Osteoblast (primary cell): Measurements from ENCODE around the gene GJA1. TPM values are rescaled to one million over a fixed set of nuclear protein-coding genes. Genes with fewer than 3 reads are reported as not detected.
A peak's percentile ranks its signal among the peaks of the same experiment; 100 is the strongest.

Source experiments
- DNase-seq: peaks from one replicate; pipeline ENCODE4 v3.0.0; 2011; ENCODE audit warnings: low spot score, mixed read lengths; ENCODE audit not compliant: insufficient read length; ENCODE audit errors: missing footprints
- H2AFZ ChIP-seq: 2 replicates; pipeline ENCODE4 v1.6.0; 2011; ENCODE audit warnings: mild to moderate bottlenecking, low read length
- H3K27ac ChIP-seq: 2 replicates; pipeline ENCODE4 v1.5.1; 2011; ENCODE audit warnings: mild to moderate bottlenecking, low read depth, low read length, moderate library complexity
- H3K27me3 ChIP-seq: 2 replicates; pipeline ENCODE4 v1.6.0; 2012; ENCODE audit warnings: mild to moderate bottlenecking, control low read depth, inconsistent platforms, low read length, moderate library complexity; ENCODE audit not compliant: insufficient read depth
- H3K36me3 ChIP-seq: 2 replicates; pipeline ENCODE4 v1.5.1; 2011; ENCODE audit warnings: mild to moderate bottlenecking, low read length, control low read depth, moderate library complexity; ENCODE audit not compliant: insufficient read depth
- H3K4me1 ChIP-seq: 2 replicates; pipeline ENCODE4 v1.5.1; 2011; ENCODE audit warnings: mild to moderate bottlenecking, low read length, control low read depth, moderate library complexity; ENCODE audit not compliant: insufficient read depth
- H3K4me2 ChIP-seq: 2 replicates; pipeline ENCODE4 v1.6.0; 2011; ENCODE audit warnings: mild to moderate bottlenecking, low read length; ENCODE audit not compliant: insufficient read depth
- H3K4me3 ChIP-seq: fragments of 200-600 bp; sonication (generic); 3 replicates; pipeline ENCODE4 v1.5.1; 2012; ENCODE audit warnings: mild to moderate bottlenecking, low read length, inconsistent platforms; ENCODE audit not compliant: insufficient read depth
- H3K79me2 ChIP-seq: 2 replicates; pipeline ENCODE4 v1.6.0; 2012; ENCODE audit warnings: mild to moderate bottlenecking, low read length, control low read depth, inconsistent platforms; ENCODE audit not compliant: insufficient read depth
- H3K9me3 ChIP-seq: 2 replicates; pipeline ENCODE4 v1.5.1; 2011; ENCODE audit warnings: low read depth, low read length, control low read depth
- H4K20me1 ChIP-seq: 2 replicates; pipeline ENCODE4 v1.6.0; 2012; ENCODE audit warnings: mild to moderate bottlenecking, low read length, control low read depth; ENCODE audit not compliant: insufficient read depth
- total RNA-seq: library from RNA; depleted of rRNA; stranded (reverse); fragments of >200 nt; gene quantifications from 2 replicates; pipeline ENCODE4 v1.2.3, GENCODE V29; 2012
- TF ChIP-seq, protein P1 (sequence below): IDR thresholded peaks from 2 replicates; pipeline ENCODE4 v1.5.1; 2011; ENCODE audit warnings: mild to moderate bottlenecking, low read depth, low read length, moderate library complexity; ENCODE audit errors: extremely low read depth

Gene GJA1
- total RNA-seq, 1 donor = 1,360 TPM

DNA sequence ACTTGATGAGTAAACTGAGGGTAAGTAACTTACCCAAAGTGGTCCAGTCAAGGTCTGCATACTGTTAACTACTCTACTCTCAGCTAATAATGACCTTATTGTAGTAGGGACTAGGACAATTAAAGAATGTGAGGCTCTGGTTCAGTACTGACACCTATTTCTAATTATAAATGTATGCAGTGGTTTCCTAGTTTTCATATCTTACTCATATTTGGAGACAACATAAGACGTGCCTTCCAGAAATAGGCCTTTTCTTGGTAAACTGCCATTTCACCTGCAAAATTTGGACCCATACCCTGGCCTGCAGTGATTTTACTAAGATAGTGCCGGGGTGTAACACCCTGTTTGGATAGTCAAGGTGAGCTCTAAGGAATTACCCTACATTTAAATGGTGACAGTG, 24.7 kb downstream of the GJA1 start:
- Histone ChIP-seq H2AFZ (no peak overlapping the region), H3K4me2 (no peak overlapping the region), H3K27me3 (no peaks in the 10 kb centered on the region), H3K79me2 (no peaks in the 10 kb centered on the region), H3K9me3 (no peaks in the 10 kb centered on the region), H3K27ac (no peak overlapping the region), H3K4me1 (peaks cover 5% of the 10 kb centered on the region), H3K36me3 (no peaks in the 10 kb centered on the region), H4K20me1 (no peaks in the 10 kb centered on the region), H3K4me3 (no peak overlapping the region)
- TF ChIP-seq, protein P1, sequence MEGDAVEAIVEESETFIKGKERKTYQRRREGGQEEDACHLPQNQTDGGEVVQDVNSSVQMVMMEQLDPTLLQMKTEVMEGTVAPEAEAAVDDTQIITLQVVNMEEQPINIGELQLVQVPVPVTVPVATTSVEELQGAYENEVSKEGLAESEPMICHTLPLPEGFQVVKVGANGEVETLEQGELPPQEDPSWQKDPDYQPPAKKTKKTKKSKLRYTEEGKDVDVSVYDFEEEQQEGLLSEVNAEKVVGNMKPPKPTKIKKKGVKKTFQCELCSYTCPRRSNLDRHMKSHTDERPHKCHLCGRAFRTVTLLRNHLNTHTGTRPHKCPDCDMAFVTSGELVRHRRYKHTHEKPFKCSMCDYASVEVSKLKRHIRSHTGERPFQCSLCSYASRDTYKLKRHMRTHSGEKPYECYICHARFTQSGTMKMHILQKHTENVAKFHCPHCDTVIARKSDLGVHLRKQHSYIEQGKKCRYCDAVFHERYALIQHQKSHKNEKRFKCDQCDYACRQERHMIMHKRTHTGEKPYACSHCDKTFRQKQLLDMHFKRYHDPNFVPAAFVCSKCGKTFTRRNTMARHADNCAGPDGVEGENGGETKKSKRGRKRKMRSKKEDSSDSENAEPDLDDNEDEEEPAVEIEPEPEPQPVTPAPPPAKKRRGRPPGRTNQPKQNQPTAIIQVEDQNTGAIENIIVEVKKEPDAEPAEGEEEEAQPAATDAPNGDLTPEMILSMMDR = no peak
- DNase-seq = no peak

DNA sequence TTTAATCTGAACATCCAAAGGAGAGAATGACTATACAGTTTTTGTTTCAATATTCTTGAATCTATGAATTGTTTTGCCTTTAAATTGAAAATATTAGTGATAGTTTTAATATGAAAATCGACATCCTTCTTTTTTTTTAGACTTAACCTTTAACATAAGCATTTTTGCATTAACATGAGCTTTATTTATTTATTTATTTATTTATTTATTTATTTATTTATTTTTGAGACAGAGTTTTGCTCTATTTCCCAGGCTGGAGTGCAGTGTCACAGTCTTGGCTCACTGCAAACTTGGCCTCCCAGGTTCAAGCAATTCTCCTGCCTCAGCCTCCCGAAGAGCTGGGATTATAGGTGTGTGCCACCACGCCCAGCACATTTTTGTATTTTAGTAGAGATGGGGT, 27.6 kb downstream of the GJA1 start:
- DNase-seq = no peak
- Histone ChIP-seq H2AFZ (no peak overlapping the region), H3K27ac (no peak overlapping the region), H3K9me3 (no peaks in the 10 kb centered on the region), H3K4me3 (no peak overlapping the region), H4K20me1 (no peaks in the 10 kb centered on the region), H3K27me3 (no peaks in the 10 kb centered on the region), H3K36me3 (no peaks in the 10 kb centered on the region), H3K4me1 (no peaks in the 10 kb centered on the region), H3K4me2 (no peak overlapping the region), H3K79me2 (no peaks in the 10 kb centered on the region)
- TF ChIP-seq, protein P1 = no peak

DNA sequence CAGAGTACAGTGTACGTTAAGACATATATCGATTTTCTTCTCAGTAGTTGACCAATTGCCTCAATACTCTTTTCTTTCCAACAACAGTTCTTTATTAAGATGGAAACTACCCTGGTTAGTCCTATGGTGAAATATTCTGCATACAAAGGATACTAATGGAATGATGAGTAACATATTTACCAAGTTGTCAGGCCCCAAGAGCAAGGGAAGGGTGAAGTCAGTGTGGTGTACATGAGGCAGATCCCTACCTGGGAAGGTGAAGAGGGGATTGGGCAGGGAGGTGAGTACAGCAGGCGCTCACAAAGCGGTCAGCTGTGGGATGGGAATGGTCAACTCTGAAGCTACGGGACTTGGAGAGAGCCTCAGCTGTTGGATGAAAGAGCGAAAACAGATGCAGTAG, 29.7 kb downstream of the GJA1 start:
- no peaks in the 10 kb centered on the region for H3K36me3 ChIP-seq
- H3K79me2 ChIP-seq = no peaks in the 10 kb centered on the region
- H3K4me3 ChIP-seq = no peak overlapping the region
- H3K4me1 ChIP-seq = no peaks in the 10 kb centered on the region
- H3K27me3 ChIP-seq = no peaks in the 10 kb centered on the region
- DNase-seq = no peak
- H3K9me3 ChIP-seq = no peaks in the 10 kb centered on the region
- no peaks in the 10 kb centered on the region for H4K20me1 ChIP-seq
- no peak overlapping the region for H3K4me2 ChIP-seq
- no peak overlapping the region for H3K27ac ChIP-seq
- peak overlapping the region; percentile 56 for H2AFZ ChIP-seq
- TF ChIP-seq, protein P1 = no peak

DNA sequence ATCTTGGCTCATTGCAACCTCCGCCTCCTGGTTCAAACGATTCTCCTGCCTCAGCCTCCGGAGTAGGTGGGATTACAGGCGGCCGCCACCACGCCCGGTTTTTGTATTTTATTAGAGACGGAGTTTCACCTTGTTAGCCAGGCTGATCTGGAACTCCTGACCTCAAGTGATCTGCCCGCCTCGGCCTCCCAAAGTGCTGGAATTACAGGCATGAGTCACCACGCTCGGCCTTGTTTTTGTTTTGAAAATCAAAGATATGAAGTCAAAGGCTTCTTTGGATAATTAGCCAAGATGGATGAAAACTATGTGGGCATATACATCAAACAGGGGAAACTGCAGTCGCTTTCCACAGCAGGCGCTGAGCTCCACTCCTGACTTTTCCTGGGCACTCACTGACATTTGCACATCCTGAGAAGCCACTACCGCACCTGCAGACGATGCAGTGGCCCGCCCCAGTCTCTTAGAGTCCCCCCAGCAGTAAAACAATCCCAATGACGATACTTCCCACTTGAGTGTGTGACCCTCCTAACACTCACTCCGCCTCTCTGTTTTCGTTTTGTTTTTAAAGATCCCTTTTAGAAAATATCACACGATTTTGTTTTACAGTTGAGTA, 44.1 kb downstream of the GJA1 start:
- Histone ChIP-seq H3K4me1 (no peaks in the 10 kb centered on the region), H3K4me3 (no peak overlapping the region), H3K27ac (no peak overlapping the region), H3K4me2 (no peak overlapping the region), H3K36me3 (no peaks in the 10 kb centered on the region), H3K9me3 (no peaks in the 10 kb centered on the region), H4K20me1 (no peaks in the 10 kb centered on the region), H3K79me2 (no peaks in the 10 kb centered on the region), H2AFZ (no peak overlapping the region), H3K27me3 (no peaks in the 10 kb centered on the region)
- no peak for DNase-seq
- TF ChIP-seq, protein P1 = no peak
